Neural progenitor cell (in vitro differentiated cells): ENCODE measurements around the gene CD300E.
A peak's percentile ranks its signal among the peaks of the same experiment; 100 is the strongest.

Experiments
- CTCF ChIP-seq: fragments of 200-600 bp; sonication (generic); IDR thresholded peaks from 2 replicates; pipeline ENCODE4 v1.5.1; 2017; ENCODE audit warnings: antibody characterized with exemption, mild to moderate bottlenecking
- EZH2 ChIP-seq: fragments of 200-600 bp; sonication (generic); IDR thresholded peaks from 2 replicates; pipeline ENCODE4 v1.6.1; 2017; ENCODE audit warnings: antibody characterized with exemption, mild to moderate bottlenecking, moderate library complexity

- TF ChIP-seq CTCF: peak; percentile 66
- TF ChIP-seq EZH2: no peak
These were observed 21.5 kb downstream of the CD300E start for GRCh38 chr17:74601944-74602572.
